Mesendoderm (in vitro differentiated cells): Measurements from ENCODE around the gene PADI4.

Experiments used
- DNase-seq: peaks from one replicate; pipeline ENCODE4 v3.0.0; 2013
- H2AK5ac ChIP-seq: 2 replicates; pipeline ENCODE4 v1.6.1; 2013; ENCODE audit warnings: low read length, inconsistent platforms
- H2BK120ac ChIP-seq: 2 replicates; pipeline ENCODE4 v1.6.1; 2013; ENCODE audit warnings: low read depth, mild to moderate bottlenecking, low read length, moderate library complexity, mixed read lengths
- H2BK15ac ChIP-seq: replicated peaks from 2 replicates; pipeline ENCODE4 v1.6.1; 2013; ENCODE audit warnings: low read depth, mild to moderate bottlenecking, moderate library complexity
- H2BK5ac ChIP-seq: 2 replicates; pipeline ENCODE4 v1.6.1; 2013; ENCODE audit warnings: low read length, inconsistent platforms
- H3K18ac ChIP-seq: 2 replicates; pipeline ENCODE4 v1.6.1; 2013; ENCODE audit warnings: mild to moderate bottlenecking, low read length, mixed read lengths
- H3K23ac ChIP-seq: one replicate; pipeline ENCODE4 v1.6.1; 2013; ENCODE audit warnings: low read length
- H3K27ac ChIP-seq: 2 replicates; pipeline ENCODE4 v1.5.1; 2013; ENCODE audit warnings: low read depth, mild to moderate bottlenecking, inconsistent platforms, low read length, moderate library complexity
- H3K27me3 ChIP-seq: 2 replicates; pipeline ENCODE4 v1.6.1; 2013; ENCODE audit warnings: low read length, control low read depth, mild to moderate bottlenecking, inconsistent platforms; ENCODE audit not compliant: insufficient read depth, poor library complexity
- H3K36me3 ChIP-seq: 2 replicates; pipeline ENCODE4 v1.6.1; 2013; ENCODE audit warnings: low read length, inconsistent platforms; ENCODE audit not compliant: control insufficient read depth, insufficient read depth
- H3K4ac ChIP-seq: one replicate; pipeline ENCODE4 v1.6.1; 2013; ENCODE audit warnings: low read depth, mild to moderate bottlenecking, low read length, moderate library complexity
- H3K4me1 ChIP-seq: 2 replicates; pipeline ENCODE4 v1.6.1; 2013; ENCODE audit warnings: low read depth, low read length, inconsistent platforms; ENCODE audit not compliant: control insufficient read depth
- H3K4me2 ChIP-seq: 2 replicates; pipeline ENCODE4 v1.6.1; 2013; ENCODE audit warnings: low read length
- H3K4me3 ChIP-seq: 2 replicates; pipeline ENCODE4 v1.5.1; 2013; ENCODE audit warnings: mild to moderate bottlenecking, low read length
- H3K56ac ChIP-seq: one replicate; pipeline ENCODE4 v1.6.1; 2013; ENCODE audit warnings: low read length
- H3K79me1 ChIP-seq: 2 replicates; pipeline ENCODE4 v1.6.1; 2013; ENCODE audit warnings: low read length, inconsistent platforms
- H3K79me2 ChIP-seq: 2 replicates; pipeline ENCODE4 v1.6.1; 2013; ENCODE audit warnings: mild to moderate bottlenecking, low read length; ENCODE audit not compliant: control insufficient read depth, insufficient read depth
- H3K9ac ChIP-seq: 2 replicates; pipeline ENCODE4 v1.6.1; 2013; ENCODE audit warnings: low read length, inconsistent platforms
- H4K5ac ChIP-seq: one replicate; pipeline ENCODE4 v1.6.1; 2013; ENCODE audit warnings: low read length
- H4K8ac ChIP-seq: one replicate; pipeline ENCODE4 v1.6.1; 2013; ENCODE audit warnings: low read depth, mild to moderate bottlenecking, control low read depth, low read length, moderate library complexity
- WGBS: extraction: QIAGEN DNeasy Blood & Tissue Kit; methylation state at CpG from one replicate; pipeline ENCODE4 v1.1.7; 2013; ENCODE audit warnings: low lambda C conversion rate, missing lambda C conversion rate; ENCODE audit not compliant: insufficient coverage; ENCODE audit errors: extremely low coverage; 5-methylcytosine and 5-hydroxymethylcytosine counted together

The PADI4 gene

DNA sequence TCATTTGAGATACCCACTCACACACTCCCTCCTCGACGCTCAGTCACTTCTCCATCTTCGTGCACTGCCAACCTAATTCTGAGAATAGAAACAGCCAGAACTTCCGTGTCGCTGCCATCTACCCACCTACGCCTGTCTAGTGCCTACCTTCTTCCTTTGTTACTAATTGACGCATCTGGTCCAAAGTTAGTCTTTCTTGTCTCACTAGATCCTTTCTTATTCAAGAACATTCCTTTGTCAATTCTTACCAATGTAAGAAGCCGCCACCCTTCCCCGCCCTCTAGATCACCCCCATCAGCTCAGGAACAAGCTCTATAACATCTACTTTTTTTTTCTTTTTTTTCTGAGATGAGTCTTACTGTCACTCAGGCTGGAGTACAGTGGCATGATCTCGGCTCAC is 67.7 kb downstream of the PADI4 start:
- Histone ChIP-seq H3K4me1 (peaks cover 4% of the 10 kb centered on the region), H3K56ac (no peak overlapping the region), H2BK15ac (no peak overlapping the region), H3K4me2 (no peak overlapping the region), H3K27me3 (no peaks in the 10 kb centered on the region), H3K27ac (no peak overlapping the region), H3K79me1 (no peaks in the 10 kb centered on the region), H3K9ac (no peak overlapping the region), H2BK120ac (no peak overlapping the region), H3K23ac (no peak overlapping the region), H4K5ac (no peak overlapping the region), H2AK5ac (no peak overlapping the region), H2BK5ac (no peak overlapping the region), H4K8ac (no peak overlapping the region), H3K36me3 (no peaks in the 10 kb centered on the region), H3K4me3 (no peak overlapping the region), H3K79me2 (no peaks in the 10 kb centered on the region), H3K4ac (no peak overlapping the region), H3K18ac (no peak overlapping the region)
- no CpG with 5 or more reads among the region's 10 CpGs for WGBS
- DNase-seq = no peak

DNA sequence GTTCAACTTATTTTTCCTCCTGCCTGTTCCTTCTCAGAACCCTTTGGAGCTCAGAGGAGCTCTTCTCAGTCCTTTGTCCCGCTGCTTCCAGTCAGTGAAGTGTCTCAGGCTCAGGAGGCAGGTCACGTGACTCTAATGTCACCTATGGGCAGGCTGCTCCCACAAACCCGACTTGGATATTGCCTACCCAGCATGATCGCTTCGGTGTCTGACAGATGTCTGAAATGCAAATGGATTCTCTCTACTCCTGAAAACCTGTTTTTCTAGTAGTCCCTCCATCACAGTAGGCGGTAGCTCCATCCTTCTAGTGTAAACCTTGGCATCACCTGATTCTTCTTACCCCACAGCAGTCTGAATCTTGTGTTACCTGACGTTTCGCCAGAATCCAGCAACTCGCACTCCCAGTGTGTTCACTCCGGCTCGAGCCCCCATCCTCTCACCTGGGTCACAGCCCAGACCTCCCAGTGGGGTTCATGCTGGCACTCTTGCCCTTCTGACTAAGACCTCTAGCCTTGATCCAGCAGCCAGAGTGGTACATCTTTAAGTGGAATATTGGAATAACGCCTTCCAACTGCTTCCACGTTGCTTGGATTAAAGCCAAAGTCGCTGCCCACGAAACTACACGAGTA is 69.4 kb downstream of the PADI4 start:
- Histone ChIP-seq H3K4me1 (peaks cover 8% of the 10 kb centered on the region), H3K18ac (no peak overlapping the region), H3K27ac (no peak overlapping the region), H4K8ac (no peak overlapping the region), H3K4me3 (no peak overlapping the region), H3K27me3 (no peaks in the 10 kb centered on the region), H3K36me3 (no peaks in the 10 kb centered on the region), H3K23ac (no peak overlapping the region), H3K79me1 (no peaks in the 10 kb centered on the region), H4K5ac (no peak overlapping the region), H2BK5ac (no peak overlapping the region), H3K9ac (no peak overlapping the region), H3K4me2 (no peak overlapping the region), H3K56ac (no peak overlapping the region), H2AK5ac (no peak overlapping the region), H2BK120ac (no peak overlapping the region), H3K79me2 (no peaks in the 10 kb centered on the region), H2BK15ac (no peak overlapping the region), H3K4ac (no peak overlapping the region)
- peak; percentile 93 for DNase-seq
- no CpG with 5 or more reads among the region's 16 CpGs for WGBS

DNA sequence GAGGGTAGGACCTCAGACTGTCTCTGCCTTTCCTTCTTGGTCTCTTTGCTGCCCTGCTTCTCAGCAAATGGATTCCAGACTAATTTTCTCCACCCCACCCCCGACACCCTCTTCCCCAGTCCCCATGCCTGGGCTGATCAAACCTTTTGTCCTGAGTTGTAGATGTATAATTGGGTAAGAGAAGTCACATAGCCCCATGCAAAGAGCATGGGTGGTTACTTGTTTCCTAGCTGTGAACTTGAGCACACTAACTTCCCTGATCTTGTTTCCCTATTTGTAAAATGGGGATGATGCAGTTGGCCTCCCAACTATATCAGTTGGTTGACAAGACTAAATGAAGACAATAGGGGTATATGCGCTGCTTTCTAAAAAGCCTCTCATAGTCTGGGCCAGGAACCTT is 73.2 kb downstream of the PADI4 start:
- H4K8ac ChIP-seq = no peak overlapping the region
- no peak overlapping the region for H3K27ac ChIP-seq
- peak overlapping the region; percentile 24 for H3K23ac ChIP-seq
- H3K4ac ChIP-seq = no peak overlapping the region
- no peaks in the 10 kb centered on the region for H3K79me2 ChIP-seq
- no peak overlapping the region for H3K9ac ChIP-seq
- no peak overlapping the region for H3K56ac ChIP-seq
- H3K4me1 ChIP-seq = peaks cover 8% of the 10 kb centered on the region
- no peak overlapping the region for H2BK5ac ChIP-seq
- DNase-seq = no peak
- H3K4me3 ChIP-seq = no peak overlapping the region
- WGBS = no CpG with 5 or more reads among the region's 2 CpGs
- no peak overlapping the region for H2AK5ac ChIP-seq
- no peaks in the 10 kb centered on the region for H3K27me3 ChIP-seq
- no peak overlapping the region for H2BK120ac ChIP-seq
- no peak overlapping the region for H3K18ac ChIP-seq
- no peak overlapping the region for H4K5ac ChIP-seq
- H3K36me3 ChIP-seq = no peaks in the 10 kb centered on the region
- no peaks in the 10 kb centered on the region for H3K79me1 ChIP-seq
- no peak overlapping the region for H2BK15ac ChIP-seq
- no peak overlapping the region for H3K4me2 ChIP-seq

DNA sequence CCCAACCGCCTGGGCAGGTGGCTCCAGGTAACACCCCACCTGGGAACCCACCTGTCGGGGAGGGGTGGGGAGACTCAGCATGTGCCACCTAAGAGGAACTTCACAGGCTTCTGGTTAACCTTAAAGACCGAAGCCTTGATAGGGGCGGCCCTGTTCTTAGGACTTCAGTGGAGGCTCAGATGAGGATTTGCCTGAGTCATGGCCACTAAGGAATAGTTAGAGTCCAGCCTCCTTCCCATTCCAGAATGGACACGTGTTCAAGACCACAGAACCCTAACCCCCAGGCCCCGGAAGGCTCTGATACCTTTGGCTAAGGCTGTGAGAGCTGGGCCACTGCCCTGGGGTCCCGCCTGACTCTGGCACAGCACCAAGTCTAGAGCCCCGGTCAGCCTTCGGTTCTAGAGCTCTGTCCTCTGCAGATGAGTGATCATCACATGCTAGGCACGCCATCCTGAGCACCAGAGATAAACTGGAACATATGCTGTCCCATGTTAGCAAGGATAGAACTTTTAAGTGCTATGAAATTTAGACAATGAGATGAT is 84.3 kb downstream of the PADI4 start:
- Histone ChIP-seq H3K9ac (no peak overlapping the region), H2BK120ac (no peak overlapping the region), H2BK5ac (no peak overlapping the region), H3K4me3 (no peak overlapping the region), H3K36me3 (no peaks in the 10 kb centered on the region), H3K79me1 (no peaks in the 10 kb centered on the region), H4K8ac (no peak overlapping the region), H3K23ac (no peak overlapping the region), H2AK5ac (no peak overlapping the region), H3K18ac (no peak overlapping the region), H2BK15ac (no peak overlapping the region), H3K4me2 (no peak overlapping the region), H3K4ac (no peak overlapping the region), H3K4me1 (peaks cover 2% of the 10 kb centered on the region), H4K5ac (no peak overlapping the region), H3K79me2 (no peaks in the 10 kb centered on the region), H3K27ac (no peak overlapping the region), H3K27me3 (no peaks in the 10 kb centered on the region), H3K56ac (no peak overlapping the region)
- no CpG with 5 or more reads among the region's 10 CpGs for WGBS
- no peak for DNase-seq

DNA sequence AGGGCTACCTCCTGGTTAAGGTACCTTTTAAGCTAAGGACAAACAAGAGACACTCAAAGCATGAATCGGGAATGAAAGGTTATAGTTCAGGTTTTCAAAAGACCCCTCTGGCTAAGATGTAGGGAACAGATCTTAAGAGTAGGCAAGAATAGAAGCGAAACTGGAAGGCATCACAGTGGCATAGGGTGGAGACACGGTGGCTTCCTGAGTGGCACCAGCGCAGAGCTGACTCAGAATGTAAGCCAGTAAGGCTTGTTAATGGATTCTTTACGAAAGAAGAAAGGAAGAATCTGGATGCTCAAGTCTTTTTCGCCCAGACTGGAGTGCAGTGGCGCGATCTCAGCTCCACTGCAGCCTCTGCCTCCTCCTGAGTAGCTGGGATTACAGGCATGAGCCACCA is 85.2 kb downstream of the PADI4 start:
- no CpG with 5 or more reads among the region's 8 CpGs for WGBS
- no peak overlapping the region for H3K27ac ChIP-seq
- no peak overlapping the region for H3K4me2 ChIP-seq
- no peak overlapping the region for H3K18ac ChIP-seq
- H2AK5ac ChIP-seq = no peak overlapping the region
- H3K4me1 ChIP-seq = peaks cover 2% of the 10 kb centered on the region
- H3K4me3 ChIP-seq = no peak overlapping the region
- no peaks in the 10 kb centered on the region for H3K79me2 ChIP-seq
- H2BK15ac ChIP-seq = no peak overlapping the region
- H3K56ac ChIP-seq = no peak overlapping the region
- no peak overlapping the region for H3K4ac ChIP-seq
- H3K79me1 ChIP-seq = no peaks in the 10 kb centered on the region
- H3K27me3 ChIP-seq = no peaks in the 10 kb centered on the region
- no peak overlapping the region for H3K23ac ChIP-seq
- no peak overlapping the region for H2BK120ac ChIP-seq
- no peak overlapping the region for H4K8ac ChIP-seq
- H3K9ac ChIP-seq = no peak overlapping the region
- no peak overlapping the region for H2BK5ac ChIP-seq
- DNase-seq = no peak
- H4K5ac ChIP-seq = no peak overlapping the region
- H3K36me3 ChIP-seq = no peaks in the 10 kb centered on the region
